Right ventricle myocardium superior (tissue), 1 donor: ENCODE results near the gene RHOA. TPM values are rescaled to one million over a fixed set of nuclear protein-coding genes. Genes with fewer than 3 reads are reported as not detected.

Experiments
- total RNA-seq: library from RNA; stranded (reverse); fragmentation: NEBNext Ultra II Directional; extraction: Animal tissue kit (Norgen Biotek cat#: 25700); gene quantifications from one replicate; pipeline ENCODE4 v1.2.1, GENCODE V29; 2021
- donor health status: DM: no; HTN: yes; CAD: no; lungs with severe emphysema.

RHOA gene
- total RNA-seq, 1 donor from 2014 or later = 255 TPM

Other genes starting within 250 kb of the RHOA start
- 9.4 TPM for gene CCDC71, start 245.6 kb downstream of the RHOA start, total RNA-seq
- 129 TPM for gene KLHDC8B, start 240.4 kb downstream of the RHOA start, total RNA-seq
- 2.6 TPM for gene C3orf62, start 134.7 kb downstream of the RHOA start, total RNA-seq
- 34.7 TPM for gene USP4, start 71.9 kb downstream of the RHOA start, total RNA-seq
- gene GPX1, start 53.6 kb downstream of the RHOA start, total RNA-seq = 117 TPM
- gene TCTA, start 447 bp upstream of the RHOA start, total RNA-seq = 13.4 TPM
- 32.2 TPM for gene AMT, start 10.5 kb upstream of the RHOA start, total RNA-seq
- 15.7 TPM for gene NICN1, start 17.3 kb upstream of the RHOA start, total RNA-seq
- 122 TPM for gene DAG1, start 58.3 kb upstream of the RHOA start, total RNA-seq
- 0.27 TPM for gene BSN, start 142.5 kb upstream of the RHOA start, total RNA-seq